GM21360 (cell line): Measurements from ENCODE around the gene KRTAP4-4.
"Not testable (repeated sequence)": the region's sequence is repeated elsewhere in the genome, so short reads cannot be mapped to it uniquely, and the experiment has no call there.

Experiments used
- ATAC-seq: cut with Tn5 transposase; IDR thresholded peaks from one replicate; pipeline ENCODE4 v1.9.1; 2021; ENCODE audit warnings: mild to moderate bottlenecking, moderate library complexity; ENCODE audit not compliant: unreplicated experiment

The KRTAP4-4 gene

DNA sequence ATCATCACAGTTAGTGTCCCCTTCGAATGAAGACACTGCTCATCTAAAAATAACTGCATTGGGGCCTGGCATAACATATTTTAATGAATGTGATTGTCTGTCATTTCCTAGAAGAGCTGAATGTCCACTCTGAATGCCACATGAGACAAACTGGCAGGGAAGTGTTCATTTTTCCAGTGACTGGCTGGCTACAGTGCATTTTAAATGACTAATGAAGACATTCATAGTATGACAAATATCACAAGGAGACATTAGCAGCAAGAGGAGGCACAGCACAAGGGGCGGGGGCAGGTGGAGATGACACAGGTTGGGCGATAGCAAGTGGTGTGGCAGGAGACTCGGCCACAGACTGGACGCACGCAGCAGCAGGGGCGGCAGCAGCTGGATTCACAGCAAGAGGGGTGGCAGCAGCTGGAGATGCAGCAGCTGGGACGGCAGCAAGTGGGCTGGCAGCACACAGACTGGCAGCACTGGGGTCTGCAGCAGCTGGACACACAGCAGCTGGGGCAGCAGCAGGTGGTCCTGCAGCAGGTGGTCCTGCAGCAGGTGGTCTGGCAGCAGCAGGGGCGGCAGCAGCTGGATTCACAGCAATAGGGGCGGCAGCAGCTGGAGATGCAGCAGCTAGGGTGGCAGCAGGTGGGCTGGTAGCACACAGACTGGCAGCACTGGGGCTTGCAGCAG lies 11.4 kb downstream of the KRTAP4-4 start:
- not testable (repeated sequence) for ATAC-seq

DNA sequence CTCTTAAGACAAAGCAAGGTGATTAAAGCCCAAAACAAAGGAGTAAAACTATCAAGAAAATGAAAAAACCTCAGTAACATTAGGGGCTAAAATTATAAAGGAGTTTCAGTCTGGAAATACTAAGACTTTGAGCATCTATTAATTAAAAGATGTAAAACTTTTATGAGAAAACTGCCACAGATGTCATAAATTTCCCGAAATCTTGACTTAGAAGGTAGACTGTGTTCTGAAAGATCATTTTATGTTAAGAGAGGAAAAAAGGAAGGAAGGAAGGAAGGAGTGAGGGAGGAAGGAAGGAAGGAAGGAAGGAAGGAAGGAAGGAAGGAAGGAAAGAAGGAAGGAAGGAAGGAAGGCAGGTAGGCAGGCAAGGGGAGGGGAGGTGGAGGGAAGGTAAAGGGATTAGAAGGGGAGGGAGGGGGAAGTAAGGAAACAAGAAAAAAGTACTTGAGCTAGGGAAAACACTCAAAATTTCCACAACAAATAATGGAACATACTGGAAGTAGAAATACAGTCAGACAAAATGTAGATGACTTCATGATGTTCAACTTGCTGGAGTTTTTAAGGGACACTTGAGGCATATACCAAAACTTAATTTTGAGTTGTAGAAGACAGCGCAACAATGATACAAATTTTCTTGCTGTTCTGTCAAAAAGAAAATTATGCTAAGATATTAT lies 12.9 kb downstream of the KRTAP4-4 start:
- ATAC-seq: no peak

DNA sequence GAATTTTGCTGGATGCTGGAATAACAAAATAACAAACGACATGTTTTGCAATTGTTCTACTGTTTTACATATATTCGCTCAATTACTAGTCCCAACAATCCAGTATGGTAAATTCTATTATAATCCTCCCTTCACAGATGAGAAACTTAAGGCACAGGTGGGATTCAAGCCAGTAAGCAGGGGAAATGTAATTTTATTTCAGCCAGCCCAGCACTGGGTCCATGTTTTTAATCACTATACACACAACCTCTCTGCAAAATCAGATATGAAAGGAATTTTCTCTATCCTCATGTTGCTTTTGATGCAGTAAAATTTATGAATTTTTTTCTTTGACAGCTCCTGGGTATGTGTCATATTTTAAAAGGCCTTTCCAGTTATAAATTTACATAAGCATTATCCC lies 15.3 kb downstream of the KRTAP4-4 start:
- ATAC-seq: no peak

DNA sequence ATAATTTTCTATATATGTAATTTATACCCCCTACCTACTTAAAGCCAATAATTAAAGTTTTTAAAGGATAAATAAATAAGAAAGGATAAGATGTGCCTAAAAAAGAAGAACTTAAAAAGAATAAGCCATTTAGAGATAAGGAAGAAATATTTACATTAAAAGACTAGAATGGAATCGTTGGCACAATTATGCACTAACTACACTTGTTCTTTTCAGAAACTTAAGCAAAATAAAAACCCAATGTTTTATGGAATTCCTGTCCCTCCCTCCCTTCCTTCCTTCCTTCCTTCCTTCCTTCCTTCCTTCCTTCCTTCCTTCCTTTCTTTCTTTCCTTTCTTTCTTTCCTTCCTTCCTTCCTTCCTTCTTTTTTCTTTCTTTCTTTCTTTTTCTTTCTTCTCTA lies 15.7 kb downstream of the KRTAP4-4 start:
- no peak for ATAC-seq

DNA sequence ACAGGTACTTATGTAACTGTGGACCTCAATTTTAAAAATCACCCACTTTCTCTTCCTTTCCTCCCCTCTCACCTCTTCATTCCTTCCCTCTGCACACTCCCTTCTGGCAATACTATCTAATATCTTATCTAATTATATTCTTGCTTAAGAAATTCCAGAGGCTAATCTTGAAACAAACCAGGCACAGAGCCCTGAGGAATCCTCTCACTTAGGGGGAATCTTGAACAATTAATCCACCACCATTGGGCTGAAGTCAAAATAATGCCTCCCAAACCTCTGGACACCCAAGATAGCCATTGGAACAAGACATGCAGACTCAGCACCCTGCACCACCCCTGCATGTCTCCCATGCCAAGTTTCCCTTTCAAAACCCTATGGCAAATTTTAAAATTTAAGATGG lies 19.2 kb downstream of the KRTAP4-4 start:
- ATAC-seq: no peak

DNA sequence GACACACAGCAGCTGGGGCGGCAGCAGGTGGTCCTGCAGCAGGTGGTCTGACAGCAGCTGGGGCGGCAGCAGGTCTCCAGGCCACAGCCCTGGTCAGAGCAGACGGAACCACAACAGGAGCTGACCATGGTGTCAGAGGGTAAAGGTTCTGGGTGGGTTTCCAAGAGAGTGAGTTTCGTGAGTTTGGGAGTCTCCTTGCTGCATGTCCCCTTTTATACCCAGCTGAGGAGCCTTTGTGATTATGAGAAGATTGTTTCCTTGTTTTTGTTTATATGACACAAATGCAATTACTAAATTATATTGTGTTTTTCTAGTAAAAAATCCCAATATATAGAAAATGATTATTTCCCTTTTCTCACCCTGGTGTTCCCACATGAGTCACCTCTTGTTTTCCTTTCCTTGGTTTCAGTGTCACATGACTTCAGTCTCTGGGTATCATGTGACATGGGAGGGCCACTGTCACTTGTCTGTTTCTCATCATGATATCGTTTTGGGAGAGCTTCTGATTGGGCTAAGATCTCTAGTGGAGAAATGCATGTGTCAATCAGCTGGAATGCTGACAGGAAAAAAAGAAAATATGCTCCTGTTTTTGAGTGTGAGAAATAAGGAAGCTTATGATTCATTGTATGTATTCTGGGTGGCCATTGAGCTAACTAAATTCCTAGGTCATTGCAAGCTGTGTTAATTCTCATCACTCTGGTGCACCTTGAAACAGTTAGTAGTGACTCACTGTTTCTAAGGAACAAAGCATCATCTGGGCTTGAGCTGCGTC lies 20.0 kb downstream of the KRTAP4-4 start, which contains the start of gene KRTAP4-6:
TSS of gene KRTAP4-6 (minus strand) at position 185 of the 772 bp plus-strand sequence. CDS start at position 128, 57 bp downstream.
- no peak for ATAC-seq

DNA sequence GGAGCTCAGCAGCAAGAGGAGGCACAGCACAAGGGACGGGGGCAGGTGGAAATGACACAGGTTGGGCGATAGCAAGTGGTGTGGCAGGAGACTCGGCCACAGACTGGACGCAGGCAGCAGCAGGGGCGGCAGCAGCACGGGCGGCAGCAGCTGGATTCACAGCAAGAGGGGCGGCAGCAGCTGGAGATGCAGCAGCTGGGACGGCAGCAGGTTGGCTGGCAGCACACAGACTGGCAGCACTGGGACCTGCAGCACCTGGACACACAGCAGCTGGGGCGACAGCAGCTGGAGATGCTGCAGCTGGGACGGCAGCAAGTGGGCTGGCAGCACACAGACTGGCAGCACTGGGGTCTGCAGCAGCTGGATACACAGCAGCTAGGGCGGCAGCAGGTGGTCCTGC lies 20.7 kb downstream of the KRTAP4-4 start:
- not testable (repeated sequence) for ATAC-seq

DNA sequence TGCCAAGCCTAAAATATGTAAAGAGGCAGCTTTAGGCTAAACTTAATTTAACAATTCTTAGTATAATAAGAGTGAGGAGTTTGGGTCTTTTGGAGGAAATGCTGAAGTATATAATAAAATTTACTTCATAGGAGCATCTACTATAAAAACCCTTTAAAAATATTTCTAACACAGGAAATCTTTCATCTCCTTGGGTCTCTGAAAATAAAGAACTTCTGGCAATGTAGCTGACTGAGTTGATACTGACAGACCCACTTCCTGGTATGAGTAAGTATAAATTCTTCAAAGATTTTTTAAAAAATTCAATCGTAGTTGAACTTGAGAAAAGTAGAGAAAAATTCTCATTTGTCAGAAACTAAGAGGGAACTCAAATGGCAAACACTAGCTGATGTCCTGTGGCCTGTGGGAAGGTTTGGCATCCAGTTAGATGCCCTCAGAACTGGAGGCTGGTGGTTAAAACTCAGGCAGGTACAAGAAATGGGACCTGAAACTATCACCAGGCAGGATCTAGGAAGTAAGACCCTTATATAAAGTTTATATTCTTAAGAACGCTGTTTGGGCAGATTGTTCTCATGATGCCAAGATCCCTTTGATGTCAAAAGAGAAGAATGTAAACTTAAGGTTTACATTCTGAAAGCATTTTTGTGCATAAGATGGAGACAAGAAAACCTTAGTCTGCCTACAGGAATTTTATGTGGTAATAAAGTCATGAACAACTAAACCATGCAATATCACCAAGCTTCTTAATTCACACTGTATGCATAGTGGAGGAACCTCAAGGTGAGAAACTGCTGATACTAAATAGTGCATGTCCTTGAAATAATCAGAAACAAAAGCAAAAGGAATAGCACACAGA lies 26.4 kb downstream of the KRTAP4-4 start:
- no peak for ATAC-seq

DNA sequence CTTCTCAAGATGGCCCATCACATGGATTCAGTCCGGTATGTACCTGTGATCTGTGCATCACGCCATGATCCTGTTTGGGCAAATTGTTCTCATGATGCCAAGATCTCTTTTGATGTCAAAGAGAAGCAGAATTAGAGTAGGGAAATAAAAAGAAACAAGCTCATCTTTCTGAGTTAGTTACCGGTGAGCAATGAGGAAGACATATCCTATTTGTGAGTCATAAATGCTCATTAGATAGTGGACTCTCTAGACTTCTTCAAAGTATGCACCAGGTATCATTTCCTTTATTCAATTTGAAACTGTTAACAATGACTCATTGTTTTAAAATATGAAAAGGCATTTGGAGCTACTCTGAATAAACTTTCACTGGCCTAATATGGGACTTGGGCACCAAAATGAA lies 28.6 kb downstream of the KRTAP4-4 start:
- no peak for ATAC-seq

DNA sequence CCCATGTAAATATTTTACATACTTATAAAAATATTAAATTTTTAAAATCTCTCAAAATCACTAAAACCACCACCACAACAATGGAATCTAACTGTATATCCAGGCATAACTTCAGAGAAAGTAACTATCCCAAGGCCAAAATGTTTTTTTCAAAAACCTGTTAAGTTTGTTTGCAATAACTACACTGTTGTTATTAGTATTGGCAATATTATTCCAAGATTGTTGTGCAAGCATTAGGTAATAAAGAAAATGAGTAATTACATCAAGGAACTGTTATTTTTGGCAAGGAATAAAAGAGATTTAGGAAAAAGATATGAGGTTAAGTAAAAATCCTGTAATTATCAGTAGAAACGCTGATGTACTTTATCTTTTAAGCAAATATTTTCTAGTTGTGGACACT lies 33.2 kb downstream of the KRTAP4-4 start:
- no peak for ATAC-seq

DNA sequence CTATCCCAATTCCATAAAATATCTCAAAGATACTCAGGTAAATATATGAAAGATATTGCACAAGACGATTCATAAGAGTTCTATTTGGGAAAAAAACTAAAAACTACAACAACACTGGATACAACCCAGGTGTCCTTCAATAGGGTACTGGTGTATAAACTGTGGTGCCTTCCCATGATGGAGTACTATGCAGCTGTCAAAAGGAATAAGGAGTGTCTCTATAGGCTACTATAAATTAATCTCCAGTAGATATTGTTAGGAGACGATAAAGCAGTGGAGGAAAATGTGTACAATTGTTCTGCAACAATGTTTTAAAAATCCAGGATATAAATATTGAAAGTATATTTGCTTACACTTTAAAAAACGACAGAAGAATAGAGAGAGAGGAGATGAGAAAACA lies 34.1 kb downstream of the KRTAP4-4 start:
- ATAC-seq: no peak

DNA sequence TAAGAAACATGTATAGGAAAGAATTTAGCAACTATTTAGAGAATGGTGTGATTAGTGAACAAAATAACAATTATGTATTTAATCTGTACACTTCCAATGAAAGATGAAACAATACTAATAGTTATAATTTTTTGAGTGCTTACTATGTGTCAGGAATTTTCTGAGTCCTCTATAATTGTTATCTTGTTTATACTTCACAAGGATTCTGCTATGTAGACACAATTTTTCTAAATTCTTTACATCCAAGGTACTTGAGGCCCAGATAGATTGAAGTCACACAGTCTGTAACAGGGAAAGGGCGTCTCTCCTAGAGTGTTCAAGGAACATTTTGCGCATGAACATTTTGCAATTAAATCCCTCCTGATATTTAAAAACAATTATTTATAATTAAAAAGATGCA lies 35.5 kb downstream of the KRTAP4-4 start:
- ATAC-seq: no peak

DNA sequence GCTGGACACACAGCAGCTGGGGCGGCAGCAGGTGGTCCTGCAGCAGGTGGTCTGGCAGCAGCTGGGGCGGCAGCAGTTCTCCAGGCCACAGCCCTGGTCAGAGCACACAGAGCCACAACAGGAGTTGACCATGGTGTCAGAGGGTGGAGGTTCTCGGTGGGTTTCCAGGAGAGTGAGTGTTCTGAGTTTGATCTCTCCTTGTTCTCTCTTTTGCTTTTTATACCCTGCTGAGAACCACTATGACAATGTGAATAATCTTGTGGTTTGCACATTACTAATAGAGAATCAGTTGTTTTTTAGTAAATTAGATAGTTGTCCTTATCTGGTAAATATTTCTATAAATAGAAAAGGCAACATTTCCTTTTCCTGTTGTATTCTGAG lies 36.6 kb downstream of the KRTAP4-4 start, which contains the start of gene KRTAP4-12:
TSS of gene KRTAP4-12 (minus strand) at position 192 of the 381 bp plus-strand sequence. CDS start at position 132, 60 bp downstream.
- ATAC-seq: not testable (repeated sequence)

DNA sequence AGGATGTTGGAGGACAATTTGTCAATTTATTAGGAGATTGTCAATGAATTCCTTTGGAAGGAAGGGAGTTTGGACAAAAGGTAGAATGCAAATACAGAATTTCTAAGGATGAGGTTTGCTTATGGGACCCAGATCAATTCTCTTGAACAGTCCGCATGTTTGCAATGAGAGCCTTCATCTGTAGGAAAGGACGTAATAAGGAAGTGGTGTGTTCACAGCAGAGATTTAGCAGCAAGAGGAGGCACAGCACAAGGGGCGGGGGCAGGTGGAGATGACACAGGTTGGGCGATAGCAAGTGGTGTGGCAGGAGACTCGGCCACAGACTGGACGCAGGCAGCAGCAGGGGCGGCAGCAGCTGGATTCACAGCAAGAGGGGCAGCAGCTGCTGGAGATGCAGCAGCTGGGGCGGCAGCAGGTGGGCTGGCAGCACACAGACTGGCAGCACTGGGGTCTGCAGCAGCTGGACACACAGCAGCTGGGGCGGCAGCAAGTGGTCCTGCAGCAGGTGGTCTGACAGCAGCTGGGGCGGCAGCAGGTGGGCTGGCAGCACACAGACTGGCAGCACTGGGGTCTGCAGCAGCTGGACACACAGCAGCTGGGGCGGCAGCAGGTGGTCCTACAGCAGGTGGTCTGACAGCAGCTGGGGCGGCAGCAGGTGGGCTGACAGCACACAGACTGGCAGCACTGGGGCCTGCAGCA lies 37.1 kb downstream of the KRTAP4-4 start:
- ATAC-seq: not testable (repeated sequence)

DNA sequence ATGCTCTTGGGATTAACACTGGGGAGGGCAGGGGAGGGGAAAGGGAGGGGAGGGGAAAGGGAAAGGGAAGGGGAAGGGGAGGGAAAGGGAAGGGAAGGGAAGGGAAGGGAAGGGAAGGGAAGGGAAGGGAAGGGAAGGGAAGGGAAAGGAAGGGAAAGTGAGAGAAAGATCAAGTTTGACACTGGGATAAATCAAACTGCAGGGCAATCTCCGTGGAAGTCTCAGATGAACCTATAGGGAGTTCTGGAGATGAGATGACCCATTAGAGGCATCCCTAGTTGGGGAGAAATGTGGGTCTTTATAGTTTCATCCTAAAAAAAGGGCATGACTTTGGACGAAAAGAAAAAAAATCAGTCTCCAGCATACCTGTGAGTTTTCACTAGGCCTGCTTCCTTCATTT lies 38.8 kb downstream of the KRTAP4-4 start:
- no peak for ATAC-seq

DNA sequence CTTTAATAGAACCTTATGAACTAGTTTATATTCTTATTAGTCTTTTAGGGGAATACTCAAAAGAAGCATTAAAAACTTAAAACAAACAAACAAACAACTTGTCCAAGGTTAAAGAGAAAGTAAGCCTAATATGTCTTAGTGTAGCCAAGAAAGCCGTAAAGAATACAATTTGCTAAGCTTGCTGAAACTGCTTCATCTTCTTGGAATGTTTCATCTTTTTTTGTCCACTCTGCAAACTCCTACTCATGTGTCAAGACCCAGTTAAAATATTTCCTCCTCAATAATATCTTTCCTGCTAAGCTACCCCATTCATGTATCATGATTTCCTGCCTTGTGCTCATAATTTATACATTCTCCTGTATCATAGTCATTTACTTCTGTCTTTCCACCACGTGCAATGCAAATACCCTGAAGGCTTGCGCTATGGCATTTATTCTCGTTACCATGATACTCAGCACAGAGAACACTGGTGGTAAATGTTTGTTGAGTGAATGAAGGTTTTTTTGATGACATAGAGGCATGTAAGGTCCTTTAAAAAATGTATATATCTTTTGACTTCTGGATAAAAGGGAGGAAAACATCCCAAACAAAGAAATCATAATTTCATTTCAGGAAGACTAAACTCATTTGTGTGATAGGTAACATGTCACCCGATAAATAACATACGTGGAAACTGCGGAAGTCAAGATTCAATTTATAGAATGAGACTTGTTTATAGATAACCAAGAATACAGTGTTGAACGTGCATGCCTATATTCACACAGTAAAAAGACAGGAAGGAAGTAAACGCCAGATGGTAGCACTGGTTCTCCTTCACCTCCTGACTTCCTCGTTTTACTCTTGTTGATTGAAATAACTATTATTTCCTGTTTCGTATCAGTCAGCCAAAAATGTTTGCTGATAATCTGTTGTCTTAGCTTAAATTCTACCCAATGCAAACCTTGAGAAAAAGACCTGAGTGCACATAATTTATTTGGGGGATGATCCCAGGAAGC lies 40.6 kb downstream of the KRTAP4-4 start:
- ATAC-seq: not testable (repeated sequence)

DNA sequence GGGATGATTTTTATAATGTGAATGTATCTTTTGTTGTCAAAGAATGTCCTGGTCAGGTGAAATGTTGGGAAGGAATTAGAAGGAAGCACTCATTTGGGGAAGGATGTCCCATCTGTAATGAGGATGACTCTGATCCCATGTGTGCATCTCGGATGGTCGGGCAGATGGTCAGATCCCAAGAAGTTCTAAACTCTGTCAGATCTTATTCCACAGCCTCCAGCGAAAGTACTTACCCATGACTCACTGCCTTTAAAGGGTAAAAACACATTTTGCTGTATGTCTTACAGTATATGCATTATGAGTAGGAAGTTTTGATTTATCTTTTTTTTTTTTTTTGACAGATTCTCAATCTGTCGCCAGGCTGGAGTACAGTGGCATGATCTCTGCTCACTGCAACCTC lies 41.8 kb downstream of the KRTAP4-4 start:
- no peak for ATAC-seq

DNA sequence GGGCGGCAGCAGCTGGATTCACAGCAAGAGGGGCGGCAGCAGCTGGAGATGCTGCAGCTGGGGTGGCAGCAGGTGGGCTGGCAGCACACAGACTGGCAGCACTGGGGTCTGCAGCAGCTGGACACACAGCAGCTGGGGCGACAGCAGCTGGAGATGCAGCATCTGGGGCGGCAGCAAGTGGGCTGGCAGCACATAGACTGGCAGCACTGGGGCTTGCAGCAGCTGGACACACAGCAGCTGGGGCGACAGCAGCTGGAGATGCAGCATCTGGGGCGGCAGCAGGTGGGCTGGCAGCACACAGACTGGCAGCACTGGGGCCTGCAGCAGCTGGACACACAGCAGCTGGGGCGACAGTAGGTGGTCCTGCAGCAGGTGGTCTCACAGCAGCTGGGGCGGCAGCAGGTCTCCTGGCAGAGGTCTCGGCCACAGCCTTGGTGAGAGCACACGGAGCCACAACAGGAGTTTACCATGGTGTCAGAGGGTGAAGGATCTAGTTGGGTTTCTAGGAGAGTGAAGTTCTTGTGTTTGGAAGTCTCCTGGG lies 42.6 kb downstream of the KRTAP4-4 start, which contains the start of gene KRTAP4-11:
TSS of gene KRTAP4-11 (minus strand) at position 528 of the 541 bp plus-strand sequence. CDS start at position 470, 58 bp downstream.
- ATAC-seq: not testable (repeated sequence)
